HepG2 (cell line): Measurements from ENCODE around the gene LENEP. TPM values are rescaled to one million over a fixed set of nuclear protein-coding genes. Genes with fewer than 3 reads are reported as not detected.
A peak's percentile ranks its signal among the peaks of the same experiment; 100 is the strongest.

Experiments
- ASH2L ChIP-seq: fragments of 300-600, 200-600 bp; sonication (generic); IDR thresholded peaks from 2 replicates; pipeline ENCODE4 v1.7.0; 2017; ENCODE audit warnings: low read depth, mild to moderate bottlenecking, moderate library complexity, mixed read lengths, low read length; ENCODE audit not compliant: insufficient read length
- DDIT3 ChIP-seq: sonication (generic); formaldehyde crosslinking; IDR thresholded peaks from 2 replicates; pipeline ENCODE4 v1.4.0; 2020; ENCODE audit warnings: mild to moderate bottlenecking, missing genetic modification reagents
- FLYWCH1 ChIP-seq: sonication (generic); formaldehyde crosslinking; IDR thresholded peaks from 2 replicates; pipeline ENCODE4 v1.8.1; 2023; ENCODE audit warnings: mild to moderate bottlenecking, missing genetic modification reagents
- HNF4A ChIP-seq: sonication (generic); formaldehyde crosslinking; IDR thresholded peaks from 2 replicates; pipeline ENCODE4 v1.4.0; 2020; ENCODE audit warnings: missing genetic modification reagents
- KDM3A ChIP-seq: IDR thresholded peaks from 2 replicates; pipeline ENCODE4 v1.6.1; 2018; ENCODE audit warnings: low read depth, missing compliant biosample characterization
- KLF15 ChIP-seq: sonication (generic); formaldehyde crosslinking; IDR thresholded peaks from 2 replicates; pipeline ENCODE4 v1.8.1; 2023; ENCODE audit warnings: borderline replicate concordance, mild to moderate bottlenecking, inconsistent platforms, missing genetic modification reagents, mixed read lengths
- KMT2A ChIP-seq: sonication (generic); formaldehyde crosslinking; IDR thresholded peaks from 2 replicates; pipeline ENCODE4 v1.4.0; 2020; ENCODE audit warnings: missing genetic modification reagents
- MIXL1 ChIP-seq: IDR thresholded peaks from 2 replicates; pipeline ENCODE4 v1.6.1; 2016
- PAWR ChIP-seq: sonication (generic); formaldehyde crosslinking; IDR thresholded peaks from 2 replicates; pipeline ENCODE4 v1.4.0; 2020; ENCODE audit warnings: missing genetic modification reagents, mild to moderate bottlenecking, borderline replicate concordance
- REXO4 ChIP-seq: sonication (generic); formaldehyde crosslinking; IDR thresholded peaks from 2 replicates; pipeline ENCODE4 v1.8.0; 2022; ENCODE audit warnings: missing genetic modification reagents, mild to moderate bottlenecking, borderline replicate concordance
- SETDB1 ChIP-seq: sonication (generic); formaldehyde crosslinking; IDR thresholded peaks from 2 replicates; pipeline ENCODE4 v1.5.1; 2020; ENCODE audit warnings: missing genetic modification reagents, mild to moderate bottlenecking, borderline replicate concordance
- ZNF333 ChIP-seq: sonication (generic); formaldehyde crosslinking; IDR thresholded peaks from 2 replicates; pipeline ENCODE4 v1.4.0; 2020; ENCODE audit warnings: mild to moderate bottlenecking, missing genetic modification reagents, borderline replicate concordance
- ZSCAN5A ChIP-seq: sonication (generic); formaldehyde crosslinking; IDR thresholded peaks from 2 replicates; pipeline ENCODE4 v1.8.0; 2022; ENCODE audit warnings: mild to moderate bottlenecking, missing genetic modification reagents, borderline replicate concordance
- polyA plus RNA-seq, 8 experiments: library from polyadenylated mRNA; depleted of rRNA in 3 of 8; stranded (reverse) in 7 of 8; unstranded in 1 of 8; fragments of >200 nt; fragmentation: Illumina TruSeq in 4 of 8; extraction: Trizol in 4 of 8; gene quantifications; 2 replicates each; pipeline versions ENCODE4 v1.2.1 to v1.2.3, GENCODE V29; 2011 to 2016; ENCODE audit warnings: low read depth in 4 of 8, missing spikeins in 1 of 8, mixed read lengths in 1 of 8; ENCODE audit not compliant: insufficient read depth in 1 of 8
- total RNA-seq, 5 experiments: library from RNA; depleted of rRNA; stranded (reverse); fragments of >200 nt; fragmentation: Illumina TruSeq; extraction: Trizol; gene quantifications; 2 replicates each; pipeline ENCODE4 v1.2.3, GENCODE V29; 2016; ENCODE audit warnings: low read depth in 1 of 5
- TF ChIP-seq, protein P1 (sequence below), 2 experiments: fragments of 450-650 bp in 1 of 2; sonication (generic) in 1 of 2; formaldehyde crosslinking in 1 of 2; IDR thresholded peaks; 2 replicates each; pipeline versions ENCODE4 v1.6.1 to v1.8.0; 2016 to 2022; ENCODE audit warnings: antibody characterized with exemption in 1 of 2, mild to moderate bottlenecking in 1 of 2, missing genetic modification reagents in 1 of 2
- TF ChIP-seq, protein P2 (sequence below): sonication (generic); formaldehyde crosslinking; IDR thresholded peaks from 2 replicates; pipeline ENCODE4 v1.5.1; 2020; ENCODE audit warnings: missing genetic modification reagents, mild to moderate bottlenecking, borderline replicate concordance

Gene LENEP
- total and polyA plus RNA-seq, 2 of the 13 experiments (the other 11 are each of a cell fraction or from before 2014, with no cell fraction given): 0.29 TPM; not detected in 1

DNA sequence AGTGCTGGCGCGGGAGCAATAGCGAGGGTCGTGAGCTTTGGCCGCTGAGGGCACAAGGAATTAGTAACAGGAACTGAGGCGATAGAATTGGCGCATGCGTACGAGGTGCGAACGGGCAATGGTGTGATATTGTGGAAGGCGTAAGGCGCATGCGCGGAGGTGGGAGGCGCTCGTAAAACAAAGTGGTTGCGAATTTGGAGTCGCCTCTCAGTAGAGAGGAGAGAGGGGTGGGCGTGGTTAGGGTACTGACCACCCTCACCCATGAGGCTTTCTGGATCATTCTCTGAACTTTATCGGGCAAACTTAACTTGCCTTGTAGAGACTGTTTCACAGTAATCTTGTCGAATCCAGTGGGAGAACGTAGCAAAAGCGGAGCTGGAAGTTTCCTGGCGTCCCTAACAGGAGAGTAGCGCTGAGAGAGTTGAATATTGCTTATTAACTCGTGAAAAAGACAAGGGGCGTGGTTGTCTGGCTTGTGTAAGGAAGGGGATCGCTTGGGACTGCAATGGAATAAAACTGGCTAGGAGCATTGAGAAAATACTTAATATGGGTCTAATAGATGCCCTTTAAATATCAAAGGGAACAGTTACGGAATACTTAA is 18.5 kb upstream of the LENEP start (continued):
- TF ChIP-seq DDIT3 (no peak), PAWR (CRISPR knock-in tag) (no peak), REXO4 (CRISPR knock-in tag) (0 out of 2 replicates have a peak, but pooled peaks have one; percentile 76), KLF15 (CRISPR knock-in tag) (no peak; the same call in 1 of the 2 replicates), ZNF333 (no peak; the same call in 1 of the 2 replicates), ZSCAN5A (0 out of 2 replicates have a peak, but pooled peaks have one; percentile 37), HNF4A (CRISPR knock-in tag) (no peak), MIXL1 (CRISPR knock-in tag) (peak; percentile 57; the same call in 1 of the 2 replicates), KMT2A (CRISPR knock-in tag) (peak; percentile 52; the same call in 1 of the 2 replicates), FLYWCH1 (CRISPR knock-in tag) (no peak), KDM3A (CRISPR knock-in tag) (no peak), SETDB1 (no peak), ASH2L (no peak)
- TF ChIP-seq, protein P1, sequence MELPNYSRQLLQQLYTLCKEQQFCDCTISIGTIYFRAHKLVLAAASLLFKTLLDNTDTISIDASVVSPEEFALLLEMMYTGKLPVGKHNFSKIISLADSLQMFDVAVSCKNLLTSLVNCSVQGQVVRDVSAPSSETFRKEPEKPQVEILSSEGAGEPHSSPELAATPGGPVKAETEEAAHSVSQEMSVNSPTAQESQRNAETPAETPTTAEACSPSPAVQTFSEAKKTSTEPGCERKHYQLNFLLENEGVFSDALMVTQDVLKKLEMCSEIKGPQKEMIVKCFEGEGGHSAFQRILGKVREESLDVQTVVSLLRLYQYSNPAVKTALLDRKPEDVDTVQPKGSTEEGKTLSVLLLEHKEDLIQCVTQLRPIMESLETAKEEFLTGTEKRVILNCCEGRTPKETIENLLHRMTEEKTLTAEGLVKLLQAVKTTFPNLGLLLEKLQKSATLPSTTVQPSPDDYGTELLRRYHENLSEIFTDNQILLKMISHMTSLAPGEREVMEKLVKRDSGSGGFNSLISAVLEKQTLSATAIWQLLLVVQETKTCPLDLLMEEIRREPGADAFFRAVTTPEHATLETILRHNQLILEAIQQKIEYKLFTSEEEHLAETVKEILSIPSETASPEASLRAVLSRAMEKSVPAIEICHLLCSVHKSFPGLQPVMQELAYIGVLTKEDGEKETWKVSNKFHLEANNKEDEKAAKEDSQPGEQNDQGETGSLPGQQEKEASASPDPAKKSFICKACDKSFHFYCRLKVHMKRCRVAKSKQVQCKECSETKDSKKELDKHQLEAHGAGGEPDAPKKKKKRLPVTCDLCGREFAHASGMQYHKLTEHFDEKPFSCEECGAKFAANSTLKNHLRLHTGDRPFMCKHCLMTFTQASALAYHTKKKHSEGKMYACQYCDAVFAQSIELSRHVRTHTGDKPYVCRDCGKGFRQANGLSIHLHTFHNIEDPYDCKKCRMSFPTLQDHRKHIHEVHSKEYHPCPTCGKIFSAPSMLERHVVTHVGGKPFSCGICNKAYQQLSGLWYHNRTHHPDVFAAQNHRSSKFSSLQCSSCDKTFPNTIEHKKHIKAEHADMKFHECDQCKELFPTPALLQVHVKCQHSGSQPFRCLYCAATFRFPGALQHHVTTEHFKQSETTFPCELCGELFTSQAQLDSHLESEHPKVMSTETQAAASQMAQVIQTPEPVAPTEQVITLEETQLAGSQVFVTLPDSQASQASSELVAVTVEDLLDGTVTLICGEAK (IDR thresholded peaks at IDR 0.05): no peak
- TF ChIP-seq, protein P1 (CRISPR knock-in tag; IDR thresholded peaks at IDR 0.05): no peak
- TF ChIP-seq, protein P2, sequence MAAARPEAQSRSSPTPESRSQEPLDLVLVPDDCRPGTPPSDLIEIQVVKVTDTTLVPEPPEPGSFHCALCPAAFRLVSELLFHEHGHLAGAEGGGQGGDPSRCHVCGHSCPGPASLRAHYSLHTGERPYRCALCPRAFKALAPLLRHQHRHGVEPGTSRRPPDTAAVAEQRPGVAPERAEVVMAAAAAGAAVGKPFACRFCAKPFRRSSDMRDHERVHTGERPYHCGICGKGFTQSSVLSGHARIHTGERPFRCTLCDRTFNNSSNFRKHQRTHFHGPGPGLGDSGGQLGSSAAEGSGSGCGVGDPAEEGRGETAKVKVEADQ: no peak
